Breast epithelium (tissue), 3 donors: Measurements from ENCODE around the gene NR1I3.

Experiments used
- CTCF ChIP-seq, 3 donors: fragments of 450-650 bp; IDR thresholded peaks; one replicate each; pipeline ENCODE4 v1.5.1; 2016 to 2017; ENCODE audit warnings: antibody characterized with exemption in 3 of 3, mild to moderate bottlenecking in 3 of 3, moderate library complexity in 3 of 3
- POLR2A ChIP-seq: fragments of 450-650 bp; IDR thresholded peaks from one replicate; pipeline ENCODE4 v1.6.1; 2016; ENCODE audit warnings: antibody characterized with exemption, mild to moderate bottlenecking, moderate library complexity
- POLR2AphosphoS5 ChIP-seq, 3 donors: sonication (generic); formaldehyde crosslinking; IDR thresholded peaks; one replicate each; pipeline ENCODE4 v1.6.1; 2017; ENCODE audit warnings: antibody characterized with exemption in 3 of 3

- TF ChIP-seq CTCF (IDR thresholded peaks at IDR 0.05) = peak; percentile 65 to 88 (median 79)
- TF ChIP-seq POLR2A = no peak
- TF ChIP-seq POLR2AphosphoS5 (IDR thresholded peaks at IDR 0.05) = no peak
These were observed 45.2 kb downstream of the NR1I3 start for GRCh38 chr1:161192476-161193465.
